LNCAP (cell line): ENCODE data around the gene GMEB2.

Source experiments
- TF ChIP-seq, protein P1 (sequence below): fragments of 450-650 bp; IDR thresholded peaks from 2 replicates; pipeline ENCODE4 v1.5.1; 2017; ENCODE audit warnings: mild to moderate bottlenecking

The GMEB2 gene

DNA sequence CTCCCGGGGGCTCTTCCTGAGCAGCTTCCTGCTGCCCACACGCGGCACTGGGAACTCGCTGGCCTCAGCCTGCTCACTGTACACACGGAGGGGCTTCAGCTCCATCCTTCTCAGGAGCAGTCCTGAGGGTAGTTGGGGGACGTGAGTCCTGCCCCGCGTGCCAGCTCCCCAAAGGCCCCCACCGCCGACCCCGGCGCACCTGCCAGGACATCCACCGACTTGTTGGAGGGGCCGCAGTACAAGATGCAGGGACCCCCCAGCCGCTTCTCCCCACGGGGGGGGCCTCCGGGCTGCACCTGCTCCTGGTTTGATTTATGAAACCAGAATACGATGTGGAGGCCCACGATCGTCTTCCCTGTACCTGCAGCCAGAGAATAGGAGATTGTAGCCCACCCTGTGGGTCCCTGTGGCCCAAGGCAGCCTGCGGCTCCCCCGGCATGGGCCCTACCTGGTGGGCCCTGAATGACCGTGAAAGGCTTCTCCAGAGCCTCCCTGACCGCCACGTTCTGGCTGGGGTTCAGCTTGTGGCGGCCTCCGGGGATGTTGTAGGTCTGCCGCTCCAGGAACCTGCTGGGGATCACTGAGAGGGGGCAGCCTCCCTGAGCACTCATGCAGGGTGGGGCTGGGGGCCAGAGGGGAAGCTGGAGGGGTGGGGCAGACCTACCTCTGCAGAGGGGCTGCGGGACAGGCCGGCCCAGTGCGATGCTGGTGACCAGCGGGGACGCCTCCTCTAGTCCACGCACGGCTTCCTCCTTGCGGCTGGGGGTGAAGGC lies 65.1 kb downstream of the GMEB2 start:
- TF ChIP-seq, protein P1, sequence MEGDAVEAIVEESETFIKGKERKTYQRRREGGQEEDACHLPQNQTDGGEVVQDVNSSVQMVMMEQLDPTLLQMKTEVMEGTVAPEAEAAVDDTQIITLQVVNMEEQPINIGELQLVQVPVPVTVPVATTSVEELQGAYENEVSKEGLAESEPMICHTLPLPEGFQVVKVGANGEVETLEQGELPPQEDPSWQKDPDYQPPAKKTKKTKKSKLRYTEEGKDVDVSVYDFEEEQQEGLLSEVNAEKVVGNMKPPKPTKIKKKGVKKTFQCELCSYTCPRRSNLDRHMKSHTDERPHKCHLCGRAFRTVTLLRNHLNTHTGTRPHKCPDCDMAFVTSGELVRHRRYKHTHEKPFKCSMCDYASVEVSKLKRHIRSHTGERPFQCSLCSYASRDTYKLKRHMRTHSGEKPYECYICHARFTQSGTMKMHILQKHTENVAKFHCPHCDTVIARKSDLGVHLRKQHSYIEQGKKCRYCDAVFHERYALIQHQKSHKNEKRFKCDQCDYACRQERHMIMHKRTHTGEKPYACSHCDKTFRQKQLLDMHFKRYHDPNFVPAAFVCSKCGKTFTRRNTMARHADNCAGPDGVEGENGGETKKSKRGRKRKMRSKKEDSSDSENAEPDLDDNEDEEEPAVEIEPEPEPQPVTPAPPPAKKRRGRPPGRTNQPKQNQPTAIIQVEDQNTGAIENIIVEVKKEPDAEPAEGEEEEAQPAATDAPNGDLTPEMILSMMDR = no peak

DNA sequence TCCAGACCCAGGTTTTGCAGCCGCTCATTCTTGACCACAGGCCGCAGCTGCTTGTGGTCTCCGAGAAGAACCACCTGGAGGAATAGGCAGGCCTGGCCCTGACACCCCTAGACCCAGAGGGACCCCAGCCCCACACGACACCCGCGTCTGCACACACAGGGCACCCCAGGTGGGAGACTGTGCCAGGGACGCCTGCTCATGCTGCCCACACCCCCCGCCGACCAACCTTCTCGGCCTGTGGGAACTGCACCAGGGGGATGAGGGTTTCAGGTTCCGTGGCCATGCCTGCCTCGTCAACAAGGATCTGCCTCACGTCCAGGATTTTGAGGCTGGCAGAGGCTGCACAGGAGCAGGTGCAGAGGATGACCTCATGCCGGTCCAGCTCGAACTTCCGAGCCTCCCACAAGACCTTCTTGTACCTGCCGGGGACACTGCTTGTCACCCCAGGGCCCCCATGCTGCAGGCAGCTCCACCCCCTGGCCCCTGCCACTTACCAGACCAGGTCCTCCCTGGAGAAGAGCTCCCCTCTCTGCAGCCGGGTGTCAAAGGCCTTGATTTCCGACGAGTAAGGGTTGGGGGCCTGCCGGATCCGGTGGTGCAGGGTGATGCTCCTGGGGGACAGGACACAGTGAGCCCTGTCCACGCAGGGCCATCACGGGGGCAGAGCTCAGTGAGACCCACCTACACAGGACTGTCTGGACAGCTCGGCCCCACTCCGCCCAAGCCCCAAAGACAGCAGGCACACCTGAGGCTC lies 65.9 kb downstream of the GMEB2 start:
- TF ChIP-seq, protein P1 = no peak

DNA sequence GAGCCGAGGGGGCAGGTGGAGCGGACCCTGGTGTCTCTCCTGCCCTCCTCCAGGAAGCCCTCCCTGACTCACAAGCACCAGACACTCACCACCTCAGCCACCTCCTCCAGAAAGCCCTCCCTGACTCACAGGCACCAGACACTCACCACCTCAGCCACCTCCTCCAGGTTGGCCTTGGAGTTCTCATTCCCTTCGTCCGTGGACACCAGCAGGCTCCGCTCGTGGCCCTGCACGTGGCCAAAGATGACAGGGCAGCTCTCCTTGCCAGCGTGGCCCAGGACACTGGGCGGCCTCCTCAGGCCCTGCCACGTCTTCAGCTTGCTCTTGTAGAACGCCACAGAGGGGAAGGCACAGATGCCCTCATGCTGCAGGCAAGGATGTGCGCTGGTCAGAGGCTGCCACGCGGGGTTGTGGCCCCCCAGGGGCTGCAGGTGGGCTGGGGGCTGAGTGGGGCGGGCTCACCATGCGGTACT lies 66.5 kb downstream of the GMEB2 start:
- TF ChIP-seq, protein P1 = no peak

DNA sequence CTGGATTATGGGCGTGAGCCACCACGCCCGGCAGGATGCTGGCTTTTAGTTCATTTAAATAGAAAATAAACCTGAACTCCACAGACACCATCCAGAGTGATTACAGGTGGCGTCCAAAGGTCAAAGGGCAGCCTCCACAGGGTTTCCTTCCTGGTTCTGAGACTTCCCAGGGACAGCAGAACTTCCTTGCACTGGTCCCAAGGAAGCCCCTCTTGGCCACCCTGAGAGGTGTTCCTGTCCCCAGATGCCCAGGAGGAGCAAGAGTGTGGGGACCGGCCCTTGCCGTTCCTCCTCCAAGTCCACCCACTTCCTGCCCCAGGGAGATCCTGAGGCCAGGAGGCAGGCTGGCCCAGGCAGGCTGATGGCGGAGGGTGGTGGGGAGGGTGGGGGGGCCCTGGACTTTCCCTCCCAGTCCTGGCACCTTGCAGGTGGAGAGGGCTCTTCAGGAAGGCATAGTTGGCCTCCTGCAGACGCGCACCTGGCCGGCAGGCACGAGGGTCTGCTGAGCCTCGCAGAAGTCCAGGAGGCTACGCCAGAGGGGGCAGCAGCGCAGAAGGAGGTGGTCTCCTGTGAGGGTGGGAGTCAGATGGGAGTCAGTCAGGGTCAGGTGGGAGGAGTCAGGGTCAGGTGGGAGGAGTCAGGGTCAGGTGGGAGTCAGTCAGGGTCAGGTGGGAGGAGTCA lies 68.0 kb downstream of the GMEB2 start:
- TF ChIP-seq, protein P1 = no peak

GRCh38 chr20:63557481-63557891 lies 69.4 kb downstream of the GMEB2 start:
- TF ChIP-seq, protein P1 = no peak

DNA sequence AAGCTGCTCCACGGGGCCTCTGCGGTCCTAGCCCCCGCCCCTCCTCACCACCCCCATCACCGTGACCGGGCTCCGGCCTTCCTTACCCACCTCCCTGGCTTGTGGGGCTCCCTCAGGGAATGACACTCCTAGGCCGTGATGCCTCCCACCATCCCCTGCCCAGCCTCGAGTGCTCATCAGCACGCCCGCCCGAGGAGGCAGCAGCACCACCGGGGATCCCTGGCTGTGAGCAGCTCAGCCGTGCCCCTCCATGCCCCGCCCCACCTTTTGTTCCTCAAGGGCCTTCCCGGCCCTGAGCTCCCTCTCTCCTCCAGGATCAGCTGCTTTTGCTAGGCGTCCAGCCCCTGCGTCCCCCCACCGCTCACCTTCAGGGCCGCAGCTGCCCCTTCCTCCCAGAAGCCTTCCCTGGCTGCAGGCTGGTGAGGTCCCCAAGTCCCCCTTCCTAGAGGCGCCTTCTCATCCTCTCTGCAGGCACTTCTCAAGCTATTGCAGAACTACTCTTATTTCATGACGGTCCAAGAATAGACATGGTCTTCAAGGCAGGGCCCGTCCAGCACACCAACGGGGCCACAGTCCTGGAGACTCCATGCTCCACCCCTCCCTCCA lies 69.9 kb downstream of the GMEB2 start:
- TF ChIP-seq, protein P1 = no peak
